HG02588 (cell line): ENCODE measurements around the gene KLHL40.
"Not testable (repeated sequence)": the region's sequence is repeated elsewhere in the genome, so short reads cannot be mapped to it uniquely, and the experiment has no call there.

Experiments
- ATAC-seq: cut with Tn5 transposase; IDR thresholded peaks from one replicate; pipeline ENCODE4 v1.9.1; 2021; ENCODE audit warnings: mild to moderate bottlenecking, moderate library complexity; ENCODE audit not compliant: unreplicated experiment

KLHL40 gene

GRCh38 chr3:42714171-42714852 is 29.0 kb downstream of the KLHL40 start:
- ATAC-seq, result no peak

GRCh38 chr3:42717306-42717705 is 32.0 kb downstream of the KLHL40 start:
- ATAC-seq, result no peak

GRCh38 chr3:42718338-42718737 is 33.0 kb downstream of the KLHL40 start:
- ATAC-seq, result no peak

GRCh38 chr3:42719002-42719401 is 33.7 kb downstream of the KLHL40 start:
- ATAC-seq, result no peak

- ATAC-seq, result no peak
These were observed 34.8 kb downstream of the KLHL40 start for GRCh38 chr3:42720126-42720525.

- ATAC-seq, result no peak
These were observed 36.4 kb downstream of the KLHL40 start for GRCh38 chr3:42721690-42722089.

GRCh38 chr3:42722442-42722841 is 37.1 kb downstream of the KLHL40 start:
- ATAC-seq, result not testable (repeated sequence)

GRCh38 chr3:42723219-42723618 is 37.9 kb downstream of the KLHL40 start:
- ATAC-seq, result no peak

GRCh38 chr3:42725454-42725853 is 40.1 kb downstream of the KLHL40 start:
- no peak for ATAC-seq

GRCh38 chr3:42728056-42728455 is 42.7 kb downstream of the KLHL40 start:
- ATAC-seq, result no peak

- no peak for ATAC-seq
These were observed 43.5 kb downstream of the KLHL40 start for GRCh38 chr3:42728668-42729364.

- no peak for ATAC-seq
These were observed 44.2 kb downstream of the KLHL40 start for GRCh38 chr3:42729404-42730145.

- no peak for ATAC-seq
These were observed 45.0 kb downstream of the KLHL40 start for GRCh38 chr3:42730294-42730693.

GRCh38 chr3:42730706-42731420 is 45.5 kb downstream of the KLHL40 start:
- no peak for ATAC-seq

- no peak for ATAC-seq
These were observed 46.3 kb downstream of the KLHL40 start for GRCh38 chr3:42731476-42732195.

- no peak for ATAC-seq
These were observed 47.0 kb downstream of the KLHL40 start for GRCh38 chr3:42732196-42732828.

- no peak for ATAC-seq
These were observed 47.6 kb downstream of the KLHL40 start for GRCh38 chr3:42732829-42733459.

- ATAC-seq, result no peak
These were observed 48.3 kb downstream of the KLHL40 start for GRCh38 chr3:42733501-42734262.
